ENCODE measurements around the gene PAEP. TPM values are rescaled to one million over a fixed set of nuclear protein-coding genes. Genes with fewer than 3 reads are reported as not detected.

The PAEP gene
- total RNA-seq, 1 donor, result not detected

DNA sequence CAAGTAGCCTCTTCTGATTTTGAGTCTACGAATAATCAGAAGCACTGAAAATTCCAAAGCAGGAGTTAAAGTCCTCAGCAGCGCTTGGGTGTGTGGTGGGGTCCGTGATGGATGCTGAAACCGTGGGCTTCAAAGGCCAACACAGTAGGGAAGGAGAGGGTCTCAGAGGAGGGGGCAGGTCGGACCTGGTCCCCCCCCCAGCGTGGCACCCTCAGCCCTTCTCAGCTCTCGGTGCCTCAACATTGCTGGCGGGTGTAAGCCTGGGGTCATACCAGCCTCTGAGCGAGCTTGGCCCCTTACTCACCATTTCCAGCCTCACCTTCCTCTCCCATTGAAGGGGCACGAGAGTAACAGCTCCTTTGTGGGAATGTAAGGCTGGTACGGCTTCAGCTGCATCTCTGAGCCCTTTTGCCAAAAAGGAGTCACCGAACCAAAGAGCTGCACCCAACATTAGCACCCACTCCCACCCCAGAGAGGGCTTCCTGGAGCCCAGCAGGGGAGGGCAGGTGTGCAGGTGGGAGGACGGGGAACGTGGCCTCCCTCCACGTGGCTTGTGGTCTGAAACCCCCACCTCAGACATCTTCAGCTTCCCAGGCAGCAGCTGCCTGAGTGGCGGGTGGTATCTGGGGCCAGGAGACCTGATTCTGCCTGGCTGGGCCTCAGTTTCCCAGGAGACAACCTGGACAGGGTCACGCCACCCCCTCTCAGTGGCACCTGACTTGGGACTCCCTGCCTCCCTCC is 47.0 kb upstream of the PAEP start:
- no peaks in the 10 kb centered on the region for H4K20me1 ChIP-seq (ENCODE audit: insufficient read depth, low read length)
- no peaks in the 10 kb centered on the region for H3K36me3 ChIP-seq (ENCODE audit: insufficient read depth, low read length)
- peak; percentile 61 for DNase-seq (ENCODE audit: insufficient read length, low spot score, missing footprints)
- peaks cover 3% of the 10 kb centered on the region for H3K4me1 ChIP-seq (ENCODE audit: insufficient read depth, low read length)
- no peak overlapping the region for H3K27ac ChIP-seq (ENCODE audit: low read depth, low read length)
- H3K79me2 ChIP-seq (ENCODE audit: insufficient read depth, low read length), result no peaks in the 10 kb centered on the region
- TF ChIP-seq, protein P1, sequence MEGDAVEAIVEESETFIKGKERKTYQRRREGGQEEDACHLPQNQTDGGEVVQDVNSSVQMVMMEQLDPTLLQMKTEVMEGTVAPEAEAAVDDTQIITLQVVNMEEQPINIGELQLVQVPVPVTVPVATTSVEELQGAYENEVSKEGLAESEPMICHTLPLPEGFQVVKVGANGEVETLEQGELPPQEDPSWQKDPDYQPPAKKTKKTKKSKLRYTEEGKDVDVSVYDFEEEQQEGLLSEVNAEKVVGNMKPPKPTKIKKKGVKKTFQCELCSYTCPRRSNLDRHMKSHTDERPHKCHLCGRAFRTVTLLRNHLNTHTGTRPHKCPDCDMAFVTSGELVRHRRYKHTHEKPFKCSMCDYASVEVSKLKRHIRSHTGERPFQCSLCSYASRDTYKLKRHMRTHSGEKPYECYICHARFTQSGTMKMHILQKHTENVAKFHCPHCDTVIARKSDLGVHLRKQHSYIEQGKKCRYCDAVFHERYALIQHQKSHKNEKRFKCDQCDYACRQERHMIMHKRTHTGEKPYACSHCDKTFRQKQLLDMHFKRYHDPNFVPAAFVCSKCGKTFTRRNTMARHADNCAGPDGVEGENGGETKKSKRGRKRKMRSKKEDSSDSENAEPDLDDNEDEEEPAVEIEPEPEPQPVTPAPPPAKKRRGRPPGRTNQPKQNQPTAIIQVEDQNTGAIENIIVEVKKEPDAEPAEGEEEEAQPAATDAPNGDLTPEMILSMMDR (IDR thresholded peaks at IDR 0.05; ENCODE audit: extremely low read depth, low read depth, low read length), result no peak
- H3K4me2 ChIP-seq (ENCODE audit: insufficient read depth, low read length), result no peak overlapping the region
- H3K4me3 ChIP-seq (ENCODE audit: insufficient read depth, low read length), result no peak overlapping the region
- no peaks in the 10 kb centered on the region for H3K27me3 ChIP-seq (ENCODE audit: insufficient read depth, low read length)
- no peaks in the 10 kb centered on the region for H3K9me3 ChIP-seq (ENCODE audit: low read depth, low read length)
- H2AFZ ChIP-seq (ENCODE audit: low read length), result no peak overlapping the region

DNA sequence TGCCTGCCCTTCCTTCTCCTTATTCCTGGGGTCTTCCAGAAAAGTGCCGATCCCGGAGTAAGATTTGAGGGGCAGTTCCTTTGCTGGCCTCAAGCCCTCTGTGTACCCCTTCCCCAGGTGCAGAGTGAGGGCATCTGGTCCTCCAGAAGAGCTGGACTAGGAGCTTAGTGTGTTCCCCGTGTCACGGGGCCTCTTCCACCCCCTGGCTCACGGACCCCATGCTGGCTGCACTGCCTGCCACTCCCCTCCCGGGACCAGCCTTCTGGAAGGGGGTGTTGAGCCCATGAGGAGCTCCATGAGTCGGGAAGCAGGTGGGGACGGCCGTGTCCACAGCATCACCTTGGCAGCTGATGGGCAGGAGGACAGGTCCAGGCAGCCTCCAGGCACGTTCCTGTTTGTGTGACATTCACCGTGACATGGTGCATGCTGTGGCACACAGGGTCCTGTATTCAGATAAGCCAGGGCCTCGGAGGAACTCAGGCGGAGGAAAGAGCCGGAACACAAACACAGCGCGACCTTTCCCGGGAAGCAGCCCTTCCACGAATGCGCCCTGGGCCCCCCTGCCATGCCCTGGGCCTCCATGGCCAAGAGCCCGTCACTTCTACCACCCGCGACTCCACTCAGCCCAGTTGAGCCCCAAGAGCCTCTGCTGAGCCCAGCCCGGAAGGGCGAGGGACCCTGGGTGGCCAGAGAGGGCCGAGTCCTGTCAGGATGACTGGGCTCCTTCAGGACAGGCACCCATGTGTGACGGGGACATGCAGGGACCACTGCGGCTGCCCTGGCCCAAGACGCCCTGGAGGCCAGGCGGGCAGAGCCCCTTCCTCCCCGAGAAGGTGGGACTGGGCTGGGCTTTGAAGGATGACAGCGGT is 46.2 kb upstream of the PAEP start:
- Histone ChIP-seq H3K79me2 (ENCODE audit: insufficient read depth, low read length) (no peaks in the 10 kb centered on the region), H3K36me3 (ENCODE audit: insufficient read depth, low read length) (no peaks in the 10 kb centered on the region), H3K4me3 (ENCODE audit: insufficient read depth, low read length) (no peak overlapping the region), H3K4me2 (ENCODE audit: insufficient read depth, low read length) (no peak overlapping the region), H3K27ac (ENCODE audit: low read depth, low read length) (no peak overlapping the region), H2AFZ (ENCODE audit: low read length) (no peak overlapping the region), H3K27me3 (ENCODE audit: insufficient read depth, low read length) (no peaks in the 10 kb centered on the region), H3K4me1 (ENCODE audit: insufficient read depth, low read length) (peaks cover 3% of the 10 kb centered on the region), H3K9me3 (ENCODE audit: low read depth, low read length) (no peaks in the 10 kb centered on the region), H4K20me1 (ENCODE audit: insufficient read depth, low read length) (no peaks in the 10 kb centered on the region)
- TF ChIP-seq, protein P1 (IDR thresholded peaks at IDR 0.05; ENCODE audit: extremely low read depth, low read depth, low read length), result no peak
- DNase-seq (ENCODE audit: insufficient read length, low spot score, missing footprints), result peak; percentile 62

DNA sequence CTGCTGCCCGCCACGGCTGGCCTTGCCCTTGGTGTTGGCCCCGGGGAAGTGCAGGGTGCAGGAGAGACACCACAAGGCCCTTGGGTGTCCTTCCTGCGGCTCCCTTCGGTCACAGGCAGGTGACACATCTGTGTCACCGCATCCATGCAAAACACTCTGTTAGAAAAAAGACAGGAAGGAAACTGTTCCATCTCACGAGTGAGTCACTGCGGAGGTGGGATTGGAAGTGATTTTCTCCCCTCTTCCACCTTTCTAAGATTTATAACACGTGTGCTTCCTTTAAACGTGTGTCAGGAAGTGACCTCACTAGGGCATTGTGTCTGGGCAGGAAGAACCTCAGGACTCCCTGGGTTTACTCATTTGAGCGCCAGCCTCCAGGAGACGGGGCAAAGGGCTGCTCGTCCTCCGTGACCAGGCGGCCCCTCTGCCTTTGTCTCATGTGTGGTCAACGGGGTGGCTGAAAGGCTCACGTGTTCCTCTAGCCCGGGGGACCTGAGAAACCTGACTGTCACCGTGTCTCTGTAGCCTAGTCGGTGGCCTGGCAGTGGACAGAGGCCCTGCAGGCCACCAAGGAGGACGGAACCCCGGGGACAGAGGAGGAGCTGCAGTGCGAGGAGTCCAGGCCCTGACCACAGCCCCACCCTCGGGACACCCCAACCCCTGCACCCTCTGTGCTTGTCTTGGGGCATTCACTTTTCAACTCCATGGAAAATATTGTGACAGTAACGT is 45.3 kb upstream of the PAEP start:
- no peak overlapping the region for H3K27ac ChIP-seq (ENCODE audit: low read depth, low read length)
- no peaks in the 10 kb centered on the region for H4K20me1 ChIP-seq (ENCODE audit: insufficient read depth, low read length)
- TF ChIP-seq, protein P1 (IDR thresholded peaks at IDR 0.05; ENCODE audit: extremely low read depth, low read depth, low read length), result no peak

More for the DNA sequence above, 45.3 kb upstream of the PAEP start:
- Histone ChIP-seq H3K79me2 (ENCODE audit: insufficient read depth, low read length) (no peaks in the 10 kb centered on the region), H3K4me3 (ENCODE audit: insufficient read depth, low read length) (no peak overlapping the region), H3K4me1 (ENCODE audit: insufficient read depth, low read length) (peaks cover 3% of the 10 kb centered on the region), H3K27me3 (ENCODE audit: insufficient read depth, low read length) (no peaks in the 10 kb centered on the region), H2AFZ (ENCODE audit: low read length) (no peak overlapping the region), H3K36me3 (ENCODE audit: insufficient read depth, low read length) (no peaks in the 10 kb centered on the region), H3K9me3 (ENCODE audit: low read depth, low read length) (no peaks in the 10 kb centered on the region), H3K4me2 (ENCODE audit: insufficient read depth, low read length) (no peak overlapping the region)
- peak; percentile 27 for DNase-seq (ENCODE audit: insufficient read length, low spot score, missing footprints)

Data from osteoblast (primary cell).